K562 (cell line): ENCODE measurements around the gene ZNF563. TPM values are rescaled to one million over a fixed set of nuclear protein-coding genes. Genes with fewer than 3 reads are reported as not detected.

Source experiments
- BRD9 ChIP-seq: fragments of 450-650 bp; IDR thresholded peaks from 2 replicates; pipeline ENCODE4 v1.6.1; 2018; ENCODE audit warnings: low read depth; ENCODE audit not compliant: partially characterized antibody
- CHD4 ChIP-seq: fragments of 200-600 bp; sonication (generic); IDR thresholded peaks from 3 replicates; pipeline ENCODE4 v1.6.1; 2012; ENCODE audit warnings: low read depth, mild to moderate bottlenecking, mixed read lengths, low read length, inconsistent platforms; ENCODE audit not compliant: insufficient read depth, insufficient replicate concordance, poor library complexity, severe bottlenecking
- EHMT2 ChIP-seq: fragments of 450-650 bp; IDR thresholded peaks from 2 replicates; pipeline ENCODE4 v1.6.1; 2018; ENCODE audit warnings: antibody characterized with exemption
- FUS ChIP-seq: fragments of 200-400 bp; formaldehyde crosslinking; optimal IDR thresholded peaks from 2 replicates; pipeline ENCODE3; 2017; ENCODE audit warnings: low read depth, low read length
- HMG20A ChIP-seq: fragments of 450-650 bp; formaldehyde crosslinking; conservative IDR thresholded peaks from 2 replicates; pipeline ENCODE4 v1.4.0; 2020; ENCODE audit warnings: mild to moderate bottlenecking, mixed read lengths
- KDM1A ChIP-seq, 2 experiments: fragments of 450-650 bp; IDR thresholded peaks; 2 replicates each; pipeline ENCODE4 v1.6.1; 2016; ENCODE audit warnings: mild to moderate bottlenecking in 2 of 2
- KLF1 ChIP-seq: fragments of 450-650 bp; IDR thresholded peaks from 2 replicates; pipeline ENCODE4 v1.6.1; 2016; ENCODE audit warnings: missing genetic modification characterization, missing compliant biosample characterization
- KLF13 ChIP-seq: fragments of 450-650 bp; IDR thresholded peaks from 2 replicates; pipeline ENCODE4 v1.6.1; 2016; ENCODE audit warnings: missing genetic modification characterization, low read depth, mild to moderate bottlenecking, missing compliant biosample characterization, moderate library complexity, borderline replicate concordance
- KLF6 ChIP-seq: fragments of 250-450 bp; sonication (Bioruptor Pico); IDR thresholded peaks from 2 replicates; pipeline ENCODE4 v1.4.0; 2020; ENCODE audit warnings: mild to moderate bottlenecking, moderate library complexity, borderline replicate concordance
- MEIS2 ChIP-seq: fragments of 450-650 bp; IDR thresholded peaks from 2 replicates; pipeline ENCODE4 v1.6.1; 2014; ENCODE audit warnings: mild to moderate bottlenecking; ENCODE audit not compliant: partially characterized antibody
- NCOA2 ChIP-seq, 2 experiments: fragments of 450-650 bp; IDR thresholded peaks; 2 replicates each; pipeline ENCODE4 v1.6.1; 2018; ENCODE audit warnings: mild to moderate bottlenecking in 2 of 2, moderate library complexity in 1 of 2; ENCODE audit not compliant: partially characterized antibody in 2 of 2
- PTRF ChIP-seq: fragments of 450-650 bp; IDR thresholded peaks from 2 replicates; pipeline ENCODE4 v1.6.1; 2016; ENCODE audit warnings: mild to moderate bottlenecking, missing genetic modification characterization, missing compliant biosample characterization
- PTTG1 ChIP-seq: fragments of 450-650 bp; IDR thresholded peaks from 2 replicates; pipeline ENCODE4 v1.6.1; 2016; ENCODE audit warnings: low read depth, mild to moderate bottlenecking, missing genetic modification characterization, missing compliant biosample characterization
- RBFOX2 ChIP-seq: fragments of 200-400 bp; formaldehyde crosslinking; IDR thresholded peaks from 2 replicates; pipeline ENCODE4 v1.6.1; 2017; ENCODE audit warnings: low read depth, mild to moderate bottlenecking, low read length, moderate library complexity
- SMARCA4 ChIP-seq: fragments of 450-650 bp; IDR thresholded peaks from 2 replicates; pipeline ENCODE4 v1.6.1; 2016
- ZNF717 ChIP-seq: fragments of 250-450 bp; sonication (Bioruptor Pico); IDR thresholded peaks from 2 replicates; pipeline ENCODE4 v1.5.0; 2021
- polyA plus RNA-seq, 8 experiments: library from polyadenylated mRNA; depleted of rRNA in 4 of 8; stranded (reverse) in 5 of 8; unstranded in 3 of 8; fragments of >200 nt; fragmentation: Nextera tagmentation in 2 of 8; fragmentation: Illumina TruSeq in 1 of 8; extraction: Ambion mirVana in 2 of 8; extraction: Trizol in 1 of 8; gene quantifications; 2 replicates each; pipeline versions ENCODE4 v1.2.1 to v1.2.3, GENCODE V29; 2011 to 2014; ENCODE audit warnings: inconsistent platforms in 1 of 8, missing spikeins in 1 of 8
- total RNA-seq, 7 experiments: library from RNA; depleted of rRNA in 6 of 7; stranded (reverse); fragments of >200 nt in 6 of 7; fragmentation: Illumina TruSeq in 2 of 7; extraction: Trizol in 2 of 7; gene quantifications; 2 replicates each; pipeline versions ENCODE4 v1.2.1 to v1.2.3, GENCODE V29; 2011 to 2021; ENCODE audit warnings: low replicate concordance in 1 of 7
- TF ChIP-seq, protein P1 (sequence below): fragments of 250-450 bp; sonication (Bioruptor Pico); IDR thresholded peaks from 2 replicates; pipeline ENCODE4 v1.5.0; 2021
- TF ChIP-seq, protein P2 (sequence below): sonication (generic); formaldehyde crosslinking; IDR thresholded peaks from 2 replicates; pipeline ENCODE4 v1.8.0; 2022; ENCODE audit warnings: mild to moderate bottlenecking, missing genetic modification reagents
- TF ChIP-seq, protein P3 (sequence below): fragments of 450-650 bp; IDR thresholded peaks from 2 replicates; pipeline ENCODE4 v1.6.1; 2016; ENCODE audit warnings: borderline replicate concordance
- TF ChIP-seq, protein P4 (sequence below): fragments of 250-450 bp; sonication (Bioruptor Pico); IDR thresholded peaks from 2 replicates; pipeline ENCODE4 v1.5.0; 2021

Gene ZNF563
- total and polyA plus RNA-seq, 9 of the 15 experiments (the other 6 are each of a cell fraction or from before 2014, with no cell fraction given), result 0.37 to 2.9 (median 0.74) TPM

DNA sequence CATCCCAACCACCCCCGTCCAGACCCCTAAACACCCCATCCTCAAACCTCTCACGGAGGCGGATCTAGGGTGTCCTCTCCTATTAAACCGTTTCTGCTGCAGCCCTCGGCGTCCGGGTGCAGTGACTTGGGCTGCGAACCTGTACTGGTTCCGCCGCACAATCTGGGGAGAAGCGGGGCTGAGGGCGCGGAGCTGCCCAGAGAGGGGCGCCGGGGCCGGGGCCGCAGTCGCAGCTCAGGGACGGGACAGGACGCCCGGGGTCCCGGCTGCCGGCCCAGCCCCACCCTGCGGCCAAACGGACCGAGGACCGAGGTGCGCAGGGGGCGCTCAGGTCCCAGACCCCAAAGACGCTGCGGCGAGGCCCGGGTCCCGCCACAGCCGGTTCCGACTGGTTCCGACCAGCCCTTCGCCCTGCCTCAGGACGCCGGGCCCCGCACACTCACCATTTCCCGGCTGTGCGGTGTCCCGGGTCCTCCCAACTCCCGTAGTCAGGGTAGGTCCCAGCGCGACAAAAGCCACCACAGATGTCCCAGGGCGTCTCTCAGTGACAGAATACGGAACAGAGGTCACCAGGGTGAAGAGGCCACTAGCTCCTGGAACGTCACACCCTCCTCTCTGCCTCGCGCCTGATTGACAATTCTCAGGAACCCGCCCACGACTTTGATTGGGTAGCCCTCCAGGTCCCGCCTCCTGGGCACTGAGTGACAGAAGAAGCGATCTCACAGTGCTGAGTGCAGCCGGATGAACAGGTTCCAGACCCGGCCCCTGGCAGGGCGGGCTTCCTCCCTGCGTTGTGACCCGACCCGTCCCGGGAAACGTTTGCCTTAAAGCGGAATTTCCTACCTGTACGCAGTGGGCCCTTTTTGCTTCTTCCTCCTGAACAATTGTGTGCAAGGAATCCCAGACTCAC, 38.9 kb downstream of the ZNF563 start, which contains the start of gene ZNF44 (continued):
- TF ChIP-seq FUS, result no peak
- TF ChIP-seq PTTG1 (tag), result no peak
- TF ChIP-seq, protein P1, sequence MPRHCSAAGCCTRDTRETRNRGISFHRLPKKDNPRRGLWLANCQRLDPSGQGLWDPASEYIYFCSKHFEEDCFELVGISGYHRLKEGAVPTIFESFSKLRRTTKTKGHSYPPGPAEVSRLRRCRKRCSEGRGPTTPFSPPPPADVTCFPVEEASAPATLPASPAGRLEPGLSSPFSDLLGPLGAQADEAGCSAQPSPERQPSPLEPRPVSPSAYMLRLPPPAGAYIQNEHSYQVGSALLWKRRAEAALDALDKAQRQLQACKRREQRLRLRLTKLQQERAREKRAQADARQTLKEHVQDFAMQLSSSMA (CRISPR knock-in tag), result no peak
- no peak for TF ChIP-seq PTRF (tag)
- TF ChIP-seq, protein P2, sequence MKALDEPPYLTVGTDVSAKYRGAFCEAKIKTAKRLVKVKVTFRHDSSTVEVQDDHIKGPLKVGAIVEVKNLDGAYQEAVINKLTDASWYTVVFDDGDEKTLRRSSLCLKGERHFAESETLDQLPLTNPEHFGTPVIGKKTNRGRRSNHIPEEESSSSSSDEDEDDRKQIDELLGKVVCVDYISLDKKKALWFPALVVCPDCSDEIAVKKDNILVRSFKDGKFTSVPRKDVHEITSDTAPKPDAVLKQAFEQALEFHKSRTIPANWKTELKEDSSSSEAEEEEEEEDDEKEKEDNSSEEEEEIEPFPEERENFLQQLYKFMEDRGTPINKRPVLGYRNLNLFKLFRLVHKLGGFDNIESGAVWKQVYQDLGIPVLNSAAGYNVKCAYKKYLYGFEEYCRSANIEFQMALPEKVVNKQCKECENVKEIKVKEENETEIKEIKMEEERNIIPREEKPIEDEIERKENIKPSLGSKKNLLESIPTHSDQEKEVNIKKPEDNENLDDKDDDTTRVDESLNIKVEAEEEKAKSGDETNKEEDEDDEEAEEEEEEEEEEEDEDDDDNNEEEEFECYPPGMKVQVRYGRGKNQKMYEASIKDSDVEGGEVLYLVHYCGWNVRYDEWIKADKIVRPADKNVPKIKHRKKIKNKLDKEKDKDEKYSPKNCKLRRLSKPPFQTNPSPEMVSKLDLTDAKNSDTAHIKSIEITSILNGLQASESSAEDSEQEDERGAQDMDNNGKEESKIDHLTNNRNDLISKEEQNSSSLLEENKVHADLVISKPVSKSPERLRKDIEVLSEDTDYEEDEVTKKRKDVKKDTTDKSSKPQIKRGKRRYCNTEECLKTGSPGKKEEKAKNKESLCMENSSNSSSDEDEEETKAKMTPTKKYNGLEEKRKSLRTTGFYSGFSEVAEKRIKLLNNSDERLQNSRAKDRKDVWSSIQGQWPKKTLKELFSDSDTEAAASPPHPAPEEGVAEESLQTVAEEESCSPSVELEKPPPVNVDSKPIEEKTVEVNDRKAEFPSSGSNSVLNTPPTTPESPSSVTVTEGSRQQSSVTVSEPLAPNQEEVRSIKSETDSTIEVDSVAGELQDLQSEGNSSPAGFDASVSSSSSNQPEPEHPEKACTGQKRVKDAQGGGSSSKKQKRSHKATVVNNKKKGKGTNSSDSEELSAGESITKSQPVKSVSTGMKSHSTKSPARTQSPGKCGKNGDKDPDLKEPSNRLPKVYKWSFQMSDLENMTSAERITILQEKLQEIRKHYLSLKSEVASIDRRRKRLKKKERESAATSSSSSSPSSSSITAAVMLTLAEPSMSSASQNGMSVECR (CRISPR knock-in tag), result no peak
- no peak for TF ChIP-seq ZNF717 (CRISPR knock-in tag)
- TF ChIP-seq KDM1A (IDR thresholded peaks at IDR 0.05), result no peak
- no peak; the same call in 1 of the 2 replicates for TF ChIP-seq SMARCA4
- TF ChIP-seq, protein P3, sequence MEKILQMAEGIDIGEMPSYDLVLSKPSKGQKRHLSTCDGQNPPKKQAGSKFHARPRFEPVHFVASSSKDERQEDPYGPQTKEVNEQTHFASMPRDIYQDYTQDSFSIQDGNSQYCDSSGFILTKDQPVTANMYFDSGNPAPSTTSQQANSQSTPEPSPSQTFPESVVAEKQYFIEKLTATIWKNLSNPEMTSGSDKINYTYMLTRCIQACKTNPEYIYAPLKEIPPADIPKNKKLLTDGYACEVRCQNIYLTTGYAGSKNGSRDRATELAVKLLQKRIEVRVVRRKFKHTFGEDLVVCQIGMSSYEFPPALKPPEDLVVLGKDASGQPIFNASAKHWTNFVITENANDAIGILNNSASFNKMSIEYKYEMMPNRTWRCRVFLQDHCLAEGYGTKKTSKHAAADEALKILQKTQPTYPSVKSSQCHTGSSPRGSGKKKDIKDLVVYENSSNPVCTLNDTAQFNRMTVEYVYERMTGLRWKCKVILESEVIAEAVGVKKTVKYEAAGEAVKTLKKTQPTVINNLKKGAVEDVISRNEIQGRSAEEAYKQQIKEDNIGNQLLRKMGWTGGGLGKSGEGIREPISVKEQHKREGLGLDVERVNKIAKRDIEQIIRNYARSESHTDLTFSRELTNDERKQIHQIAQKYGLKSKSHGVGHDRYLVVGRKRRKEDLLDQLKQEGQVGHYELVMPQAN, result no peak
- TF ChIP-seq MEIS2, result peak; percentile 83
- peak; percentile 63 for TF ChIP-seq CHD4
- no peak for TF ChIP-seq EHMT2
- TF ChIP-seq NCOA2 (IDR thresholded peaks at IDR 0.05; ENCODE audit: partially characterized antibody in 2 of 2), result no peak
- no peak for TF ChIP-seq HMG20A (CRISPR knock-in tag)
- no peak for TF ChIP-seq KLF6 (CRISPR knock-in tag)
- TF ChIP-seq, protein P4, sequence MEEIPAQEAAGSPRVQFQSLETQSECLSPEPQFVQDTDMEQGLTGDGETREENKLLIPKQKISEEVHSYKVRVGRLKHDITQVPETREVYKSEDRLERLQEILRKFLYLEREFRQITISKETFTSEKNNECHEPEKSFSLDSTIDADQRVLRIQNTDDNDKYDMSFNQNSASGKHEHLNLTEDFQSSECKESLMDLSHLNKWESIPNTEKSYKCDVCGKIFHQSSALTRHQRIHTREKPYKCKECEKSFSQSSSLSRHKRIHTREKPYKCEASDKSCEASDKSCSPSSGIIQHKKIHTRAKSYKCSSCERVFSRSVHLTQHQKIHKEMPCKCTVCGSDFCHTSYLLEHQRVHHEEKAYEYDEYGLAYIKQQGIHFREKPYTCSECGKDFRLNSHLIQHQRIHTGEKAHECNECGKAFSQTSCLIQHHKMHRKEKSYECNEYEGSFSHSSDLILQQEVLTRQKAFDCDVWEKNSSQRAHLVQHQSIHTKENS (CRISPR knock-in tag), result no peak
- peak; percentile 83 for TF ChIP-seq RBFOX2
- TF ChIP-seq BRD9, result no peak
- TF ChIP-seq KLF13 (tag), result no peak
- TF ChIP-seq KLF1, result no peak
